Measurements from ENCODE around the gene PPP3CA.
"Not testable (repeated sequence)": the region's sequence is repeated elsewhere in the genome, so short reads cannot be mapped to it uniquely, and the experiment has no call there.

The PPP3CA gene

DNA sequence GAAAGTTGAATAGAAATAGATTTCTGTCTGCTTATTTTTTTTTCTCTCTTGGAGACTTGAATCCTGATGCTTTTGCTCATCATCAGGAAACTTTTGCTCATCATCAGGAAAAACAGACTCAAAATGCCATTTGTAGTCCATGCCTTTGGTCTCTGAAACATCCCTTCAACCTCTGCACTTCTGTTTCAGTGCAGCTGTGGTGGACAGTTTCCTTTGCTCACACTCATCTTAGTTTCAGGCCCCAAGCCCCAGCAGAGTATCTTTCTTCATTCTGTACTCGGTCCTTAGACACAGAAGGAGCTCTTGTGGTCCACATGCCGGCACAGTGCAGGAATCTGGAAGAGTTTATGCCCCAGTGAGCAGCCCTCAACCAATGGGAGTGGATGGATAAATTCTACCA lies 337.9 kb downstream of the PPP3CA start:
- no peak for DNase-seq (ENCODE audit: low read depth in 2 of 2)

DNA sequence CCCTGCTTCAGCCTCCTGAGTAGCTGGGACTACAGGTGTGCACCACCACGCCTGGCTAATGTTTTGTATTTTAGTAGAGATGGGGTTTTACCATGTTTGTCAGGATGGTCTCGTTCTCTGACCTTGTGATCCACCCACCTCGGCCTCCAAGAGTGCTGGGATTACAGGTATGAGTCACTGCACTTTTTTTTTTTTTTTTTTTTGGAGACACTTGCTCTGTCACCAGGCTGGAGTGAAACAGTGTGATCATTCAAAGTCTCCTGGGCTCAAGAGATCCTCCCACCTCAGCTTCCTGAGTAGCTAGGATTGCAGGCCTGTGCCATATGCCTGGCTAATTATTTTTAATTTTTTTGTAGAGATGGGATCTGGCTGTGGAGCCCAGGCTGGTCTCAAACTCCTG lies 338.8 kb downstream of the PPP3CA start:
- no peak for DNase-seq (ENCODE audit: low read depth in 2 of 2)

DNA sequence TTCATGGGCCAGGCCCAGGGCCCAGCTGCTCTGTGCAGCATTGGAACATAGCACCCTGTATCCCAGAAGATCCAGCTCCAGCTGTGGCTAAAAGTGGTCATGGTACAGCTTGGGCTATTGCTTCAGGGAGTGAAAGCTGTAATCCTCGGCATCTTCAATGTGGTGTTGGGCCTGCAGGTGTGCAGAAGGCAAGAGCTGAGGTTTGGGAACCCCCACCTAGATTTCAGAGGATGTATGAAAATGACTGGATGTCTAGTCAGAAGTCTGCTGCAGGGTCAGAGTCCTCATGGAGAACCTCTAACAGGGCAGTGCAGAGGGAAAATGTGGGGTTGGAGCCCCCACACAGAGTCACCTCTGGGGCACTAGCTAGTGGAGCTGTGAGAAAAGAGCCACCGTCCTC lies 341.7 kb downstream of the PPP3CA start:
- DNase-seq (ENCODE audit: low read depth in 2 of 2): no peak

DNA sequence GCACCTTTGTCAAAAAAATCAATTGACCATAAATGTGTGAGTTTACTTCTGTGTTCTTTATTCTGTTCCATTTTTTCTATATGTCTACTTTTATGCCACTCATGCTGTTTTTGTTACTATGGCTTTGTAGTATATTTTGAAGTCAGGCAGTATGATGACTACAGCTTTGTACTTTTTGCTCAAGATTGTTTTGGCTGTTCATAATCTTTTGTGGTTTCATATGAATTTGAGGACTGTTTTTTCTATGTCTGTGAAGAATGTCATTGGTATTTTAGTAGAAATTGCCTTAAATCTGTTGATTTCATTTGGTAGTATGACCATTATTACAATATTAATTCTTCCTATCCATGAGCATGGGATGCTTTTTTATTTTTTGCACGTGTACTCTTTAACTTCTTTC lies 346.8 kb downstream of the PPP3CA start:
- DNase-seq (ENCODE audit: low read depth in 2 of 2): no peak

DNA sequence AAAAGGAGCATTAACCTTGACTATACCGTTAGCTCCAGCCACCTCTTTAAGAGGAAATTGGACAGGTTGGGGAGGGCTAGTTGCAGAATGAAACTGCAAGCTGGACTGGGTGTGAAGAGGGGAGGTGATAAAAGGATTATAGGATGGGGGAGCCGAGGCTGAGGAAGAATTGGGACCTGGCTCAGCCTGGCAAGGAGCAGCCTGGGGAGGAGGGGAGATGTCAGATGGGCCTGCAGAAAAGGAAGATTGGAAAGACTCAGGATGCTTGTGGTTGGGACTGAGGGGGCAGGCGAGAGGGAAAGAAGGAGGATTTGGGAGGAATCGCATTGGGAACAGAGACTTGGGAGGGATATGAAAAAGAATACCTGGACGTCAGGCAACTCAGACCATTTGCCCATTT lies 351.7 kb downstream of the PPP3CA start:
- no peak for DNase-seq (ENCODE audit: low read depth in 2 of 2)

DNA sequence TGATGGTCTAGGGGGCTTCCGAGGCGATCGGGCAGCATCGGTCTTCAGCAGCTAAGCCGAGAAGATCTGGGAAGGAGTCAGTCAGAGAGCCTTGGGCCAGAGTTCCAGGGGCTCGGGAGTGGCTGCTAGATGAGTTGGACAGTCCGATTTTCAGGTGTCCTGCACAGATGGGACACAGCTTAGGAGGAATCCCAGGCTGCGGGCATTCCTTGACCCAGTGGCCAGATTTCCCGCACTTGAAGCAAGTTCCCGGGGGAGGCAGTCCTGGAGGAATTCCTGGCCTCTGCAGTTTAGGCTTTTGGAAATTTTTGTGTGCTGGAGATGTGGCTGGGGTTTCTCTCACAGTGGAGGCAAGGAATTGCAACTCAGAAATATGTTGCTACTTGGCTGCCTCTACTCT lies 352.3 kb downstream of the PPP3CA start:
- DNase-seq (ENCODE audit: low read depth in 2 of 2): not testable (repeated sequence)

DNA sequence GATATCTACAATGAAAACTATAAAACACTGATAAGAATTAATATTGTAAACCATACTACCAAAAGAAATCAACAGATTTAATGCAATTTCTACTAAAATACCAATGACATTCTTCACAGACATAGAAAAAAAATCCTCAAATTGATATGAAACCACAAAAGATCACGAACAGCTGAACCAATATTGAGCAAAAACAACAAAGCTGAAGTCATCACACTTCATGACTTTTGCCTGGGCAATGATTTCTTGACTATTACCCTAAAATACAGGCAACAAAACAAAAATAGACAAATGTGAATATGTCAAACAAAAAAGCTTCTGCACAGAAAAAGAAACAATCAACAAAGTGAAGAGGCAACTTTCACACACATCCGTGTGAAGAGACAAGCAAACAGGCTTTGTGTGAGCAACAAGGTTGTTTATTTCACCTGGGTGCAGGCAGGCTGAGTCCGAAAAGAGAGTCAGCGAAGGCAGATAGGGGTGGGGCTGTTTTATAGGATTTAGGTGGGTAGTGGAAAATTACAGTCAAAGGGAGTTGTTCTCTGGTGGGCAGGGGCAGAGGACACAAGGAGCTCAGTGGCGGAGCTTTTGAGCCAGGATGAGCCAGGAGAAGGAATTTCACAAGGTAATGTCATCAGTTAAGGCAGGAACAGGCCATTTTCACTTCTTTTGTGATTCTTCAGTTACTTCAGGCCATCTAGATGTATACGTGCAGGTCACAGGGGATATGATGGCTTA lies 355.8 kb downstream of the PPP3CA start:
- peak; percentile 15 to 26 for DNase-seq (ENCODE audit: low read depth in 2 of 2)

DNA sequence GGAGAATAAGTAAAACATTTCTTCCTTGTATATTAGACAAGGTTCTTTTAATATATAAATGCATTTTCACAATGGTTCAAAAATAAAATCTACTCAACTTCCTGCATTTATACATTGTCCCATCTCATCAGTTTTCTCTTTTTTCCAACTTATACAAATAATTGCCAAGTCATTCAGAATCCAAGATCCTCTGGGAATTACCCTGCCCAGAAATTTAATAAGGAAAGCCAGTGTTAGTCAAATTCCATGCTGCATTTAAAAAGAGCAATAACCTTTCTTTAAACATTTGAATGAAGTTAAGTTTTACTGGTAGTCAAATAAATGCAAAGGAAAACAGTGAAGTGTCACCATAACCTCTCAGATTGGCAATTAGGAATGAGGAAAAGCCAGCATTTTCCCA lies 357.9 kb downstream of the PPP3CA start:
- DNase-seq (ENCODE audit: low read depth in 2 of 2): no peak

DNA sequence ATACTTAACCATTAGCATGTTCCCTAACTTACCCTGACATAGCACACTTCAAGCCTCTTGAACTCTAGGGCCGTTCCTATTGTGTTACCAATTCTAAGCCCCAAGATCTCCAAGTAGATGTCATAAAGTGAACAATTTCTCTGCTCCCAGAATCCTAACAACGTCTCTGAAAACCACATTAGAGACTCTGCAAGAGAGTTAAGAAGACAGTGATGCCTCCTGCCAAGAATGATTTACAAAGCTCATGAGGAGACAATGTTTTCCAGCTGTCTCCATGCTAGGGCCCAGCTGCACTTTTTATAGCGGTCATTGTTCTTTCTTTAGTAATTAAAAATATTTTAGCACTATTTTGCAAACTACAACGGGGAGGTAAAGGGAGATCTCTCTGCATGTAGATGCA lies 358.4 kb downstream of the PPP3CA start:
- peak in 1 of 2 experiments; percentile 9 for DNase-seq (ENCODE audit: low read depth in 2 of 2)

DNA sequence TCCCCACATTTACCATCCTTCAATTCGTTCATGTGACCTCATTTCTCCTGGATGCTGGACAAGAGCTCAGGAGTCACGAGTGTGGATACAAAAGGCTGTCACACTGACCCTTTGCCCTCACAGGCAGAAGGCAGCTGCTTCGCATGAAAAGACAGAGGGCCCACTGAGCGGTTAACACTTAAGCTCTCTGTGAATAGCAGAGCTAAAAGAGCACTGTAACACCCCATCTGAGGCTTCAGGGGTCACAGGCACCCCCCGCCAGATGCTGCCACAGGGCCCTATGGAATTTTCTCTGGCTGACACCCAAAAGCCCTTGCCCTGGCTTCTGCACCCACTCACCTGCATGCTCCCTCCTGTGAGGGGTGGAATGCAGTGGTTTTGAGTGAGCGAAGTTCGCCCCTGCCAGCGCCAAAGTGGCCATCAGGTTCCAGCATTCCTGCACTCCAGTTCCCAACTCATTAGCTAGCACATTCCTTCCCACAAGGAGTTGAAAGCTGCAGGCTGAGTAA lies 360.9 kb downstream of the PPP3CA start:
- no peak for DNase-seq (ENCODE audit: low read depth in 2 of 2)

DNA sequence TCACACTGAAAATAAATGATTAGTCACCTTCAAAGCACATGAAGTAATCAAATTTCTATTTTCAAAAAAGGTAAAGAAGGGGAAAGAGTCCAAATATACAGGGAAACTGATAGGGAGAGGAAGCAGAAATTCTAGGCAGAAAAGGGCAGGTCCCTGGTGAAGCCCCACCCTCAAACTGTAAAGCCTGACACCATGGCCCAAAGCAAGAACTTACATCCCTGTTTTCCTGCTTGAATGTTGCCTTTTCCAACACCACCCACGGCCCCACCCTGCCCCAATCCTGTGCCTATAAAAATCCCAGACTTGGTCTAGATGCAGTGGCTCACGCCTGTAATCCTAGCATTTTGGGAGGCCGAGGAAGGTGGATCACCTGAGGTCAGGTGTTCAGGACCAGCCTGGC lies 361.8 kb downstream of the PPP3CA start:
- no peak for DNase-seq (ENCODE audit: low read depth in 2 of 2)

DNA sequence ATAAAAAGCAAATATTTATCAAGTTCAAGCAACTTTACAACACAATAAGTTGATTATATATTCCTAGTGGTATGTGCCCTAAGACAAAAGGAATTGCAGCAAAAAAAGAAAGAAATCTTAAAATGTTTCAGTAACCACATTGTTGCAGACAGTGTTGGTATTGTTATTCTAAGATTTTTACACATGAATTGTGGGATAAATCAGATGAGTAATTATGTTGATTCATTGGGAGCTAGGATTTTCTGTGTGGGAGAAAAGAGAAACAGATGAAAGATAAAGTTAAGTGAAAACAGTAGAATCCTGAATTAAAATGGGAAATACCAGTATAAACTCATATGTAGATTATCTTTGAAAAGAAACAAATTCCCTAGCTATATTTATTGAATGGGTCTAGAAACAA lies 362.4 kb downstream of the PPP3CA start:
- DNase-seq (ENCODE audit: low read depth in 2 of 2): peak; percentile 66 to 70

DNA sequence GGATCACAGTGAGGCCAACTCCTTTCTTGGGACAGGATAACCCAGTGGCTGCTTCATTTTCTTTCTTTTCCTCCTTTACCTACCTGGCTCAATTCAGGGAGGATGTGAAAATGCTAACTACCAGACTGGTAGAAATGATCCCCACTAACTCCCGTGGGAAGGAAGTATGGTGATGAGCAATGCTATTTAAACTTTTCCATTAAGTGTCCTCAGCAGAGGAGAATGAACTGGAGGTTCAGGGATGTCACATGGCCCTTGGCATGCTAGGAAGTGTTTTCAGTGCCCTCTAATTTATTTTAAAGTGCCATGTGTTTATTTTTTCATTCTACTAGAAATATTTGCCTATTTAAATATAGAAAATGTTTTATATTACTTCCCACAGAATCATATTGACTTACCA lies 363.9 kb downstream of the PPP3CA start:
- no peak for DNase-seq (ENCODE audit: low read depth in 2 of 2)

DNA sequence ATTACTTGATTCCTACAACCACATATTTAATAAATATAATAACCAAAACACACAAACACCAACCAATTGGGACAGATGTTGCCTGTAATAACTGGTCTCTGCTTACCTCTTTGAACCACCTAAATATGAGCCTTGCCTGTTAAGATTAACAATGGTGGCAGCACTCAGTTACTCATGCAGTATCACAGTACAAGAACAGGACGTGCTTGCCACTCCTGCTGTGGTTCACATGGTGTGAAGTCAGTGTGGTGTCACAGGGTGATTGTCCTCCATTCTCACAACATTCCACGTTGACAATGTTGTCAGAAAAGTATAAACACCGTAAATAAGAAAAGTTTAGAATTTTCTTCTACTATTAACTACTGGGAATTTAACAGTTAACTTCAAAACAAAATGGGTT lies 365.0 kb downstream of the PPP3CA start:
- DNase-seq (ENCODE audit: low read depth in 2 of 2): no peak

DNA sequence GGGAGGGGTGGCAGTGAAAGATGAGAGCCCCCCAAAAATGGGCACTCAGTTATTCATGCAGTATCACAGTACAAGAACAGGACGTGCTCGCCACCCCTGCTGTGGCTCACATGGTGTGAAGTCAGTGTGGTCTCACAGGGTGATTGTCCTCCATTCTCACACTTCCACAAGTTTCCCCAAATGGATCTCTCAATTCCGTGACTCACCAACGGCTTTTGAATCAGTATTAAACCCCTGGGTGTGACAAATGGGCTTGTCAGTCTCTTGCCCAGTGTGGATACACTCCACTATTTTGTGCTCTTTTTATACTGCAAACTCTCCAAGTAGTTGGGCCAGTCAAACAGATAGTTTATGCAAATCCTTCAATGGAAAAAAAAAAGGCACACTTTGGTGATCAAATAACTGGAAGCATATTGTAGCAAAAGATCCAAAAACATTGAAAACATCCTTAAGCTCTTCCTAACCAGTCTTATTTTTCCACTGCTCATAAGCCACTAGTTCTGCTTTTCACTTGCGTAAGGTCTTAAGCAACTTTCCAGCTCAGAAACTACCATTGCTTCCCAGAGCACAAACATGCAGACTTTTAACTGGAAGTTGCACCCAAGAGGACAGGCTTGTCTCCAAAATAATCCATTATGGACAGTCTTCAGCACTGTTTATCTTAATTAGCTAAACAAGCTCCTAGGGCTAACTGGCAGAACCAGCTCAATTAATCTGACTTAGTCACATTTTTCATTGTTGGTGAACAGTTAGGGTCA lies 365.7 kb downstream of the PPP3CA start:
- DNase-seq (ENCODE audit: low read depth in 2 of 2): peak in 1 of 2 experiments; percentile 9

DNA sequence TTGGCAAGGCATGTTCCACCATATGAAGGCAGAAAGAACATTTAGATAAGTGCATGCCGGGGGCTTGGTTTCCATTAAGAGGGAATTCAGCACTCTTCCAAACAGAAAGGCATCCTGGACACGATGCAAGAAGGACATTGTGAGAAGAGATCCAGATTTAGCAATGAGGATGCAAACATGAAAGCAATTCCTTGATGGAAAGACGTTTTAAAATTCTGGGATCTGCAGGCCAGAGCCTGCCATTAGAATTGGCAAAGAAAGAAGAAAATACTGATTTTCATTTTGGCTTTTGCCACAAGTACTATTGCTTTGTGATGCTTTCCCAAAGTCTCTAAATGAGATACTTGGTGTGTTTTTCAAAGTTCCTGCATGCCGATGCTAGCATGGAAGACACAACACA lies 367.6 kb downstream of the PPP3CA start:
- no peak for DNase-seq (ENCODE audit: low read depth in 2 of 2)

DNA sequence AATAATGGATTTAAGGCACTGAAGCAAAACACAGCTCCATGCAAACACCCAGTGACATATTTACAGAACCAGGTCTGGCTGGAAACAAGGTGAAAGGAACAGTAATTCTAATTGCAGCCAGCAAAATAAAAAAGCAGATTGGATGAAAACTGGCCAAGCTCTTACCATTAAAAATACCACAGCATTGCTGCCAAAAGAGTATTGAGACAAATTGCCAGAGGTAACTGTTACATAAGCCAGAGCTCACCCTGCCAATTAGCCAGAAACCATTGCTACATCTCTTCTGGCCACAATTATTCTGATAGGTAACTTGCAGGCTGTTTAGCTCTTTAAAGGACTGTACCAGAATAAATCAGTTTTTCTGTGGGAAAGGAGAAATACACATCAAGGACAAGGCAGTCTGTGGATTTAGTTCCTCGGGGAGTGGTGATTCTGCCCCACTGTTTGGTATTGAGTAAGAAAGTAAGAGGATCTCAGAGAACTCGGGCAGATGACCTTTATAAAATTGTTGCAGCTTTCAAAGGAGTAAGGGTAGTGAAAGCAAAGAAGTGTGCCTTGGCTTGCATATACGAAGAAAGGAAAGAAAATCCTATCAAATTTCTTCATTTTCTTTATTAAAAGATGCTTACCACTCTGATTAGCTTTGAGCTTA lies 369.5 kb downstream of the PPP3CA start:
- DNase-seq (ENCODE audit: low read depth in 2 of 2): no peak

DNA sequence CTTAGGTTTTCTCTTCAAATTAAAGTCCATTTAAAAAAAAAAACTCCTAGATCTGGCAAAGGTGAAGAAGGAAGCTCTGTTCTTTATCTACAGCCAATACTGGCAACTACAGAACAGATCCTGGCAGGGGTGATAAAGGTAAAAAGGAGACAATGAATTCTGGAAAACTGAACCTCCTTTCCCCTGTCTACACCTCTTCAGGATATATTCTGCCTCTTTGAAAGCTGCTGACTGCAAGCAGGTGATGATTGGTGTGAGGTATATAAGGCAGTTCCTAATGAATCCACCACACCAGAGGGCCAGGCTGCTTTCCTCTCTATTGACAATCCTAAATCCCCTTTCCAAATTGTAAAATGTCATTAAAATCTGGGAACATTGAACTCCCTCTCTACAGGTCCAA lies 370.1 kb downstream of the PPP3CA start:
- no peak for DNase-seq (ENCODE audit: low read depth in 2 of 2)
